GM19025 (cell line): ENCODE measurements around the gene BSND.
"Not testable (repeated sequence)": the region's sequence is repeated elsewhere in the genome, so short reads cannot be mapped to it uniquely, and the experiment has no call there.

ENCODE experiments used
- ATAC-seq: cut with Tn5 transposase; IDR thresholded peaks from one replicate; pipeline ENCODE4 v1.9.1; 2021; ENCODE audit warnings: mild to moderate bottlenecking, low read depth, moderate library complexity; ENCODE audit not compliant: unreplicated experiment

The BSND gene

GRCh38 chr1:55015123-55015522 lies 16.4 kb downstream of the BSND start:
- no peak for ATAC-seq

GRCh38 chr1:55015731-55016620 lies 17.2 kb downstream of the BSND start:
- ATAC-seq, result no peak

- ATAC-seq, result no peak
These were observed 19.7 kb downstream of the BSND start for GRCh38 chr1:55018395-55018794.

- peak; percentile 63 for ATAC-seq
These were observed 23.3 kb downstream of the BSND start for GRCh38 chr1:55021942-55022546.

GRCh38 chr1:55024163-55024562 lies 25.4 kb downstream of the BSND start:
- ATAC-seq, result not testable (repeated sequence)

GRCh38 chr1:55026682-55027081 lies 27.9 kb downstream of the BSND start:
- ATAC-seq, result not testable (repeated sequence)

GRCh38 chr1:55031098-55031497 lies 32.4 kb downstream of the BSND start:
- ATAC-seq, result not testable (repeated sequence)

- no peak for ATAC-seq
These were observed 34.5 kb downstream of the BSND start for GRCh38 chr1:55033265-55033614.

- ATAC-seq, result no peak
These were observed 35.9 kb downstream of the BSND start for GRCh38 chr1:55034476-55035133.

GRCh38 chr1:55035904-55036303 lies 37.2 kb downstream of the BSND start:
- ATAC-seq, result no peak

GRCh38 chr1:55037733-55038551 lies 39.2 kb downstream of the BSND start:
- ATAC-seq, result no peak

- ATAC-seq, result no peak
These were observed 39.8 kb downstream of the BSND start for GRCh38 chr1:55038552-55038838.

GRCh38 chr1:55038974-55039341 lies 40.2 kb downstream of the BSND start:
- no peak for ATAC-seq

GRCh38 chr1:55039342-55040082 lies 40.8 kb downstream of the BSND start, which contains the start of gene PCSK9:
Gene PCSK9 (plus strand): TSS chr1:55039548. CDS start chr1:55039838, 290 bp downstream.
- no peak for ATAC-seq

- no peak for ATAC-seq
These were observed 41.6 kb downstream of the BSND start for GRCh38 chr1:55040083-55040932.

GRCh38 chr1:55040933-55041494 lies 42.3 kb downstream of the BSND start:
- ATAC-seq, result no peak

- no peak for ATAC-seq
These were observed 42.9 kb downstream of the BSND start for GRCh38 chr1:55041613-55042012.

GRCh38 chr1:55043011-55043410 lies 44.3 kb downstream of the BSND start:
- ATAC-seq, result no peak

- ATAC-seq, result no peak
These were observed 45.0 kb downstream of the BSND start for GRCh38 chr1:55043726-55044125.
